GM12878 (cell line): ENCODE measurements around the gene INTU. TPM values are rescaled to one million over a fixed set of nuclear protein-coding genes. Genes with fewer than 3 reads are reported as not detected.

Experiments
- ATAC-seq: fragments of 200-7000 bp; cut with Tn5 transposase; 3 replicates; pipeline ENCODE4 v1.9.1; 2020; ENCODE audit warnings: mild to moderate bottlenecking, moderate library complexity
- BruUV-seq: library from RNA; stranded (reverse); fragments of 400-500 nt; replicated peaks from 2 replicates; lab custom pipeline; 2021; lab: Mats Ljungman, UMichigan
- CTCF ChIA-PET: fragments of 300-600 bp; sonication (Branson Sonifier 250); formaldehyde crosslinking; extraction: SDS; loops from one replicate; lab custom pipeline; 2021; ENCODE audit warnings: inconsistent platforms; lab: Yijun Ruan, JAX
- POLR2A ChIA-PET: fragments of 350-600 bp; formaldehyde crosslinking; extraction: SDS; loops from one replicate; lab custom pipeline; 2021; ENCODE audit warnings: inconsistent platforms; lab: Charles Lee
- RAD21 ChIA-PET: fragments of 300-600 bp; sonication (Branson Sonifier 250); formaldehyde crosslinking; loops from one replicate; lab custom pipeline; 2023; ENCODE audit warnings: antibody characterized with exemption; ENCODE audit not compliant: unreplicated experiment; lab: Charles Lee
- SMC1A ChIA-PET: fragments of 300-600 bp; sonication (Branson Sonifier 250); formaldehyde crosslinking; loops from one replicate; lab custom pipeline; 2023; ENCODE audit not compliant: unreplicated experiment, uncharacterized antibody; lab: Charles Lee
- DNase-seq: peaks from one replicate; pipeline ENCODE4 v3.0.0-alpha.2; 2011; ENCODE audit warnings: low read depth, low spot score
- FAIRE-seq: peaks from 3 replicates; lab custom pipeline; 2011; peaks lifted over from hg19 to GRCh38; lab: Jason Lieb, UNC
- H2AFZ ChIP-seq: 2 replicates; pipeline ENCODE4 v1.6.0; 2011; ENCODE audit warnings: low read depth, low read length, control low read depth; ENCODE audit not compliant: control insufficient read depth
- H3K27ac ChIP-seq: 2 replicates; pipeline ENCODE4 v1.5.1; 2011; ENCODE audit warnings: control low read depth; ENCODE audit not compliant: control insufficient read depth, insufficient read depth
- H3K27me3 ChIP-seq, 2 experiments: replicated peaks in 1 of 2; 2 replicates each; pipeline versions ENCODE4 v1.6.0 to v1.6.1; 2011; ENCODE audit warnings: low read length in 1 of 2; ENCODE audit not compliant: control insufficient read depth in 2 of 2, insufficient read depth in 2 of 2
- H3K36me3 ChIP-seq, 2 experiments: 2 replicates each; pipeline ENCODE4 v1.5.1; 2011; ENCODE audit warnings: low read length in 1 of 2; ENCODE audit not compliant: control insufficient read depth in 2 of 2, insufficient read depth in 2 of 2
- H3K4me1 ChIP-seq: 2 replicates; pipeline ENCODE4 v1.6.1; 2011; ENCODE audit warnings: mild to moderate bottlenecking, low read length, moderate library complexity, mixed read lengths; ENCODE audit not compliant: control insufficient read depth, insufficient read depth
- H3K4me2 ChIP-seq: 2 replicates; pipeline ENCODE4 v1.6.0; 2011; ENCODE audit warnings: control low read depth; ENCODE audit not compliant: control insufficient read depth, insufficient read depth
- H3K4me3 ChIP-seq: fragments of 200-600 bp; sonication (generic); 2 replicates; pipeline ENCODE4 v1.5.1; 2016
- H3K79me2 ChIP-seq: 2 replicates; pipeline ENCODE4 v1.6.0; 2011; ENCODE audit warnings: low read length; ENCODE audit not compliant: control insufficient read depth, insufficient read depth
- H3K9ac ChIP-seq: 2 replicates; pipeline ENCODE4 v1.8.0; 2011; ENCODE audit warnings: low read length, control low read depth, mixed read lengths; ENCODE audit not compliant: control insufficient read depth, insufficient read depth
- H3K9me3 ChIP-seq: replicated peaks from 3 replicates; pipeline ENCODE4 v1.5.1; 2011; ENCODE audit warnings: mild to moderate bottlenecking, low read length; ENCODE audit not compliant: control insufficient read depth, insufficient read depth
- H4K20me1 ChIP-seq: 2 replicates; pipeline ENCODE4 v1.6.0; 2011; ENCODE audit not compliant: control insufficient read depth, insufficient read depth
- BCLAF1 ChIP-seq: fragments of 450-650 bp; IDR thresholded peaks from 2 replicates; pipeline ENCODE4 v1.6.1; 2017; ENCODE audit warnings: antibody characterized with exemption, mild to moderate bottlenecking, moderate library complexity
- DPF2 ChIP-seq: fragments of 450-650 bp; IDR thresholded peaks from 2 replicates; pipeline ENCODE4 v1.6.1; 2017; ENCODE audit warnings: mild to moderate bottlenecking
- ELK1 ChIP-seq: IDR thresholded peaks from 2 replicates; pipeline ENCODE4 v1.6.1; 2012; ENCODE audit warnings: low read depth, low read length, improper control_type of control experiment
- IRF4 ChIP-seq: IDR thresholded peaks from 2 replicates; pipeline ENCODE4 v1.6.1; 2011; ENCODE audit warnings: low read depth, low read length
- NFIC ChIP-seq: IDR thresholded peaks from 2 replicates; pipeline ENCODE4 v1.6.1; 2012; ENCODE audit warnings: low read depth, mild to moderate bottlenecking, inconsistent platforms, low read length, moderate library complexity
- NFYA ChIP-seq: IDR thresholded peaks from 2 replicates; pipeline ENCODE4 v1.6.1; 2011; ENCODE audit warnings: low read depth, mild to moderate bottlenecking, low read length, improper control_type of control experiment, borderline replicate concordance
- PAX5 ChIP-seq: IDR thresholded peaks from 2 replicates; pipeline ENCODE4 v1.6.1; 2011; ENCODE audit warnings: low read depth, low read length, borderline replicate concordance
- PML ChIP-seq: IDR thresholded peaks from 2 replicates; pipeline ENCODE4 v1.6.1; 2012; ENCODE audit warnings: low read length, inconsistent platforms
- RELA ChIP-seq: fragments of 450-650 bp; IDR thresholded peaks from 2 replicates; pipeline ENCODE4 v1.8.0; 2014; ENCODE audit warnings: borderline replicate concordance; ENCODE audit not compliant: partially characterized antibody
- YY1 ChIP-seq: IDR thresholded peaks from 2 replicates; pipeline ENCODE4 v1.6.1; 2011; ENCODE audit warnings: low read depth, mild to moderate bottlenecking, low read length
- ZNF24 ChIP-seq: fragments of 450-650 bp; IDR thresholded peaks from 2 replicates; pipeline ENCODE4 v1.6.1; 2017; ENCODE audit warnings: antibody characterized with exemption, mild to moderate bottlenecking
- ZSCAN29 ChIP-seq: fragments of 450-650 bp; IDR thresholded peaks from 2 replicates; pipeline ENCODE4 v1.6.1; 2017; ENCODE audit warnings: mild to moderate bottlenecking, moderate library complexity
- WGBS: methylation state at CpG from one replicate; pipeline ENCODE4 v1.1.6; 2016; ENCODE audit warnings: low lambda C conversion rate; ENCODE audit not compliant: insufficient replicate concordance, insufficient coverage; ENCODE audit errors: missing lambda C conversion rate; 5-methylcytosine and 5-hydroxymethylcytosine counted together
- in situ Hi-C: fragments of 300-500 bp; cut with MboI; formaldehyde crosslinking; loops from 9 replicates; pipeline ENCODE4 v1.14.3; 2018; ENCODE audit warnings: mixed read lengths
- intact Hi-C: fragments of 100-400 bp; cut with micrococcal nuclease; formaldehyde crosslinking; loops from one replicate; pipeline ENCODE4 v1.14.2; 2022; ENCODE audit not compliant: unreplicated experiment
- polyA plus RNA-seq, 11 experiments: library from polyadenylated mRNA; depleted of rRNA in 4 of 11; unstranded in 6 of 11; stranded (reverse) in 5 of 11; fragments of >200 nt; fragmentation: Nextera tagmentation in 4 of 11; fragmentation: Illumina TruSeq in 1 of 11; extraction: Ambion mirVana in 4 of 11; extraction: Trizol in 1 of 11; gene quantifications; 1 replicate in 1 of 11; 2 replicates in 10 of 11; pipeline versions ENCODE4 v1.2.1 to v1.2.3, GENCODE V29; 2011 to 2016; ENCODE audit warnings: inconsistent platforms in 2 of 11, missing spikeins in 2 of 11, low read depth in 1 of 11
- total RNA-seq, 4 experiments: library from RNA; depleted of rRNA in 3 of 4; stranded (reverse); fragments of >200 nt in 3 of 4; fragmentation: Illumina TruSeq in 1 of 4; extraction: Trizol in 1 of 4; gene quantifications; 2 replicates each; pipeline versions ENCODE4 v1.2.1 to v1.2.3, GENCODE V29; 2013 to 2021
- TF ChIP-seq, protein P1 (sequence below): fragments of 450-650 bp; formaldehyde crosslinking; IDR thresholded peaks from 2 replicates; pipeline ENCODE4 v1.4.0; 2020; ENCODE audit warnings: mild to moderate bottlenecking, moderate library complexity
- TF ChIP-seq, protein P2 (sequence below): fragments of 450-650 bp; formaldehyde crosslinking; IDR thresholded peaks from 2 replicates; pipeline ENCODE4 v1.5.0; 2022; ENCODE audit warnings: mild to moderate bottlenecking, missing genetic modification characterization

The INTU gene
- total and polyA plus RNA-seq, 10 of the 15 experiments (the other 5 are each of a cell fraction or from before 2014, with no cell fraction given), result under 0.01 to 0.15 (median 0.01) TPM; not detected in 4

DNA sequence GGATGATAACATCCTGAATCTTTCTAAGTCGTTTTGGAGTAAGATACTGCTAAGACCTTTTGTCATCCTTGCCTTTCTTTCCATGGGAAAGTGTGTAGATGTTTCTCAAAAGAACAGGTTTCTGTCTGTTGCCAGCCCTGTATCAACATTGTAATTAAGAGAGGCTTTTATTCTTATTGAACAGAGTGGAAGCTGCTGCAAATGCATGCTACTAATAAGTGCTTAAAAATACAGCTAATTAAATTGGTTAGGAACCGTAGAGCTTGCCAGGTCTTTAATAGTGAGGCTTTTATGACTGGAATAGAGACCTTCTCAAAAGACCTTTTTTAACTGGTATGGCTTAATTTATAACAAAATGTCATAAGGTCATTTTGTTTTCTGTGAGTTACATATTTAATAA, 34.4 kb downstream of the INTU start:
- Histone ChIP-seq H3K27ac (no peak overlapping the region), H3K4me1 (no peaks in the 10 kb centered on the region), H3K79me2 (no peaks in the 10 kb centered on the region), H3K9ac (no peak overlapping the region), H3K9me3 (no peaks in the 10 kb centered on the region), H3K4me2 (no peak overlapping the region), H3K4me3 (no peak overlapping the region), H2AFZ (no peak overlapping the region), H3K36me3 (no peaks in the 10 kb centered on the region), H3K27me3 (no peaks in the 10 kb centered on the region; a peak in 1 of 4 replicates), H4K20me1 (no peaks in the 10 kb centered on the region)
- ChIA-PET SMC1A (interaction anchor here (2.4 kb wide), 1 partner anchor 64 kb away, joined by 9 read pairs; the partner anchor contains the start of gene SLC25A31), POLR2A (no interaction called here), RAD21 (no interaction called here), CTCF (no interaction called here)
- ATAC-seq (no peak), DNase-seq (no peak), FAIRE-seq (no peak)
- intact Hi-C loops (no loop called here), in situ Hi-C loops (no loop called here)
- whole genome bisulfite sequencing, result 0% methylated on average over 2 of the region's 2 CpGs
- no TSS peak for BruUV-seq
- no peak for TF ChIP-seq ZSCAN29
- TF ChIP-seq DPF2, result no peak
- no peak for TF ChIP-seq IRF4
- TF ChIP-seq, protein P1, sequence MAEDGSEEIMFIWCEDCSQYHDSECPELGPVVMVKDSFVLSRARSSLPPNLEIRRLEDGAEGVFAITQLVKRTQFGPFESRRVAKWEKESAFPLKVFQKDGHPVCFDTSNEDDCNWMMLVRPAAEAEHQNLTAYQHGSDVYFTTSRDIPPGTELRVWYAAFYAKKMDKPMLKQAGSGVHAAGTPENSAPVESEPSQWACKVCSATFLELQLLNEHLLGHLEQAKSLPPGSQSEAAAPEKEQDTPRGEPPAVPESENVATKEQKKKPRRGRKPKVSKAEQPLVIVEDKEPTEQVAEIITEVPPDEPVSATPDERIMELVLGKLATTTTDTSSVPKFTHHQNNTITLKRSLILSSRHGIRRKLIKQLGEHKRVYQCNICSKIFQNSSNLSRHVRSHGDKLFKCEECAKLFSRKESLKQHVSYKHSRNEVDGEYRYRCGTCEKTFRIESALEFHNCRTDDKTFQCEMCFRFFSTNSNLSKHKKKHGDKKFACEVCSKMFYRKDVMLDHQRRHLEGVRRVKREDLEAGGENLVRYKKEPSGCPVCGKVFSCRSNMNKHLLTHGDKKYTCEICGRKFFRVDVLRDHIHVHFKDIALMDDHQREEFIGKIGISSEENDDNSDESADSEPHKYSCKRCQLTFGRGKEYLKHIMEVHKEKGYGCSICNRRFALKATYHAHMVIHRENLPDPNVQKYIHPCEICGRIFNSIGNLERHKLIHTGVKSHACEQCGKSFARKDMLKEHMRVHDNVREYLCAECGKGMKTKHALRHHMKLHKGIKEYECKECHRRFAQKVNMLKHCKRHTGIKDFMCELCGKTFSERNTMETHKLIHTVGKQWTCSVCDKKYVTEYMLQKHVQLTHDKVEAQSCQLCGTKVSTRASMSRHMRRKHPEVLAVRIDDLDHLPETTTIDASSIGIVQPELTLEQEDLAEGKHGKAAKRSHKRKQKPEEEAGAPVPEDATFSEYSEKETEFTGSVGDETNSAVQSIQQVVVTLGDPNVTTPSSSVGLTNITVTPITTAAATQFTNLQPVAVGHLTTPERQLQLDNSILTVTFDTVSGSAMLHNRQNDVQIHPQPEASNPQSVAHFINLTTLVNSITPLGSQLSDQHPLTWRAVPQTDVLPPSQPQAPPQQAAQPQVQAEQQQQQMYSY (CRISPR knock-in tag), result no peak
- TF ChIP-seq BCLAF1, result no peak
- TF ChIP-seq, protein P2, sequence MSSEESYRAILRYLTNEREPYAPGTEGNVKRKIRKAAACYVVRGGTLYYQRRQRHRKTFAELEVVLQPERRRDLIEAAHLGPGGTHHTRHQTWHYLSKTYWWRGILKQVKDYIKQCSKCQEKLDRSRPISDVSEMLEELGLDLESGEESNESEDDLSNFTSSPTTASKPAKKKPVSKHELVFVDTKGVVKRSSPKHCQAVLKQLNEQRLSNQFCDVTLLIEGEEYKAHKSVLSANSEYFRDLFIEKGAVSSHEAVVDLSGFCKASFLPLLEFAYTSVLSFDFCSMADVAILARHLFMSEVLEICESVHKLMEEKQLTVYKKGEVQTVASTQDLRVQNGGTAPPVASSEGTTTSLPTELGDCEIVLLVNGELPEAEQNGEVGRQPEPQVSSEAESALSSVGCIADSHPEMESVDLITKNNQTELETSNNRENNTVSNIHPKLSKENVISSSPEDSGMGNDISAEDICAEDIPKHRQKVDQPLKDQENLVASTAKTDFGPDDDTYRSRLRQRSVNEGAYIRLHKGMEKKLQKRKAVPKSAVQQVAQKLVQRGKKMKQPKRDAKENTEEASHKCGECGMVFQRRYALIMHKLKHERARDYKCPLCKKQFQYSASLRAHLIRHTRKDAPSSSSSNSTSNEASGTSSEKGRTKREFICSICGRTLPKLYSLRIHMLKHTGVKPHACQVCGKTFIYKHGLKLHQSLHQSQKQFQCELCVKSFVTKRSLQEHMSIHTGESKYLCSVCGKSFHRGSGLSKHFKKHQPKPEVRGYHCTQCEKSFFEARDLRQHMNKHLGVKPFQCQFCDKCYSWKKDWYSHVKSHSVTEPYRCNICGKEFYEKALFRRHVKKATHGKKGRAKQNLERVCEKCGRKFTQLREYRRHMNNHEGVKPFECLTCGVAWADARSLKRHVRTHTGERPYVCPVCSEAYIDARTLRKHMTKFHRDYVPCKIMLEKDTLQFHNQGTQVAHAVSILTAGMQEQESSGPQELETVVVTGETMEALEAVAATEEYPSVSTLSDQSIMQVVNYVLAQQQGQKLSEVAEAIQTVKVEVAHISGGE, result no peak
- TF ChIP-seq NFIC, result no peak
- no peak for TF ChIP-seq PAX5
- TF ChIP-seq NFYA, result no peak
- TF ChIP-seq RELA, result no peak
- no peak for TF ChIP-seq ELK1
- no peak for TF ChIP-seq ZNF24
- no peak for TF ChIP-seq PML
- TF ChIP-seq YY1, result no peak
